Measurements from ENCODE around the gene CCDC142. TPM values are rescaled to one million over a fixed set of nuclear protein-coding genes. Genes with fewer than 3 reads are reported as not detected.
A peak's percentile ranks its signal among the peaks of the same experiment; 100 is the strongest.

CCDC142 gene
- total and polyA plus RNA-seq, 2 donors (not counting 1 experiment from before 2014, with no cell fraction given), result 13.0 to 61.6 TPM

GRCh38 chr2:74458132-74458937, 24.5 kb downstream of the CCDC142 start, which contains the start of gene WBP1:
Gene WBP1 (plus strand): TSS chr2:74458438. CDS start chr2:74458603, 165 bp downstream.
- H3K4me2 ChIP-seq (replicated peaks; ENCODE audit: low read depth, low read length, poor library complexity, severe bottlenecking), result peak within 1 kb of the TSS; percentile 96

More at GRCh38 chr2:74458132-74458937, 24.5 kb downstream of the CCDC142 start, which contains the start of gene WBP1:
- POLR2A ChIA-PET, result interaction anchor here (0.5 to 6.0 kb wide), 15 partner anchors 9 to 280 kb away, joined by 3 to 63 read pairs (median 4); partner anchors contain the start of genes AUP1, C2orf81, CCDC142 and HTRA2
- Histone ChIP-seq H3K9ac (ENCODE audit: low read length) (peak within 1 kb of the TSS; percentile 97), H2AFZ (ENCODE audit: insufficient read depth, low read depth, low read length, poor library complexity, severe bottlenecking) (peak within 1 kb of the TSS; percentile 79), H3K4me3 (ENCODE audit: control extremely low read depth in 1 of 5, extremely low read depth in 1 of 5, insufficient read depth in 1 of 5, low read depth in 2 of 5, low read length in 4 of 5) (peak within 1 kb of the TSS; percentile 80 to 100 (median 93)), H3K4me1 (ENCODE audit: control insufficient read depth in 2 of 2, insufficient read depth in 2 of 2, low read length in 2 of 2) (peaks cover 33 to 40% of the 10 kb centered on the region in 2 donors), H3K27me3 (replicated peaks in 1 of 4; ENCODE audit: control extremely low read depth in 1 of 4, control insufficient read depth in 3 of 4, insufficient read depth in 4 of 4, low read length in 3 of 4) (no peaks in the 10 kb centered on the region), H4K20me1 (ENCODE audit: control insufficient read depth, insufficient read depth, low read length, poor library complexity, severe bottlenecking) (peaks cover 9% of the 10 kb centered on the region), H3K36me3 (replicated peaks in 1 of 2; ENCODE audit: control extremely low read depth in 1 of 2, control insufficient read depth in 1 of 2, extremely low read depth in 1 of 2, insufficient read depth in 2 of 2, low read length in 1 of 2) (peaks cover 0 to 24% of the 10 kb centered on the region in 2 experiments), H3K9me3 (ENCODE audit: control extremely low read depth in 1 of 3, control insufficient read depth in 2 of 3, insufficient read depth in 1 of 3, low read length in 2 of 3) (no peaks in the 10 kb centered on the region), H3K79me2 (ENCODE audit: control insufficient read depth, insufficient read depth, low read length) (peaks cover 31% of the 10 kb centered on the region), H3K27ac (ENCODE audit: low read length in 2 of 2) (peak within 1 kb of the TSS; percentile 97 to 100)
- H3K27ac Mint-ChIP-seq, result peak within 1 kb of the TSS; percentile 99
- intact Hi-C loops (cut with micrococcal nuclease), result loop anchor here (1.0 to 5.0 kb wide), 7 partner anchors 14 to 281 kb away; partner anchors contain the start of genes AUP1, C2orf81, DOK1 and HTRA2
- peak; percentile 79 for ATAC-seq (ENCODE audit: low read depth)
- H3K4me1 Mint-ChIP-seq, result peaks cover 56% of the 10 kb centered on the region
- TF ChIP-seq CTCF (IDR thresholded peaks at IDR 0.05) (no peak), EZH2 (IDR thresholded peaks at IDR 0.05; ENCODE audit: borderline replicate concordance, insufficient read depth, low read depth, low read length, poor library complexity, severe bottlenecking) (no peak)
- DNase-seq, result peak; percentile 100
- no peaks in the 10 kb centered on the region for H3K27me3 Mint-ChIP-seq
- CTCF ChIA-PET, result interaction anchor here (0.5 to 5.7 kb wide), 11 partner anchors 8 to 379 kb away, joined by 3 to 54 read pairs (median 4); partner anchors contain the start of genes C2orf81, CCDC142, MRPL53 and TTC31
- 0% methylated on average over 22 of the region's 38 CpGs for WGBS (ENCODE audit: insufficient coverage)
- no peaks in the 10 kb centered on the region for H3K9me3 Mint-ChIP-seq (ENCODE audit: insufficient read depth)
- H3K4me3 Mint-ChIP-seq, result peak within 1 kb of the TSS; percentile 94
